K562 (cell line): ENCODE measurements around the gene NFATC4.

Source experiments
- ASH1L ChIP-seq: fragments of 450-650 bp; IDR thresholded peaks from 2 replicates; pipeline ENCODE4 v1.6.1; 2018; ENCODE audit warnings: borderline replicate concordance, mild to moderate bottlenecking, low read depth; ENCODE audit not compliant: partially characterized antibody
- CTCF ChIP-seq, 3 experiments: IDR thresholded peaks in 2 of 3; conservative IDR thresholded peaks in 1 of 3; 2 replicates each; pipeline ENCODE4 v1.5.1; 2011 to 2012; ENCODE audit warnings: low read length in 3 of 3, mild to moderate bottlenecking in 3 of 3, control low read depth in 2 of 3, improper control_type of control experiment in 1 of 3, inconsistent platforms in 1 of 3, low read depth in 1 of 3, mixed read lengths in 1 of 3, moderate library complexity in 1 of 3; ENCODE audit not compliant: insufficient read depth in 2 of 3
- GABPB1 ChIP-seq: sonication (generic); formaldehyde crosslinking; IDR thresholded peaks from 2 replicates; pipeline ENCODE4 v1.8.0; 2022; ENCODE audit warnings: mild to moderate bottlenecking, missing genetic modification reagents
- JUND ChIP-seq, 2 experiments: IDR thresholded peaks; 2 replicates in 1 of 2; 3 replicates in 1 of 2; pipeline ENCODE4 v1.6.1; 2011; ENCODE audit warnings: borderline replicate concordance in 2 of 2, low read depth in 2 of 2, low read length in 2 of 2, improper control_type of control experiment in 1 of 2, missing biosample characterization in 1 of 2, missing genetic modification characterization in 1 of 2, missing genetic modification reagents in 1 of 2
- KDM1A ChIP-seq, 2 experiments: fragments of 450-650 bp; IDR thresholded peaks; 2 replicates each; pipeline ENCODE4 v1.6.1; 2016; ENCODE audit warnings: mild to moderate bottlenecking in 2 of 2
- POLR2AphosphoS5 ChIP-seq: IDR thresholded peaks from 2 replicates; pipeline ENCODE4 v1.6.1; 2011; ENCODE audit warnings: mild to moderate bottlenecking, low read depth, low read length, moderate library complexity; ENCODE audit not compliant: control insufficient read depth, insufficient read depth
- RAD51 ChIP-seq: fragments of 450-650 bp; IDR thresholded peaks from 2 replicates; pipeline ENCODE4 v1.7.1; 2016; ENCODE audit warnings: low read depth, mild to moderate bottlenecking, borderline replicate concordance
- SOX6 ChIP-seq: fragments of 450-650 bp; IDR thresholded peaks from 2 replicates; pipeline ENCODE4 v1.6.1; 2014; ENCODE audit warnings: mild to moderate bottlenecking
- TAL1 ChIP-seq: fragments of 450-650 bp; IDR thresholded peaks from 2 replicates; pipeline ENCODE4 v1.6.1; 2016; ENCODE audit warnings: mild to moderate bottlenecking
- ZBTB40 ChIP-seq, 2 experiments: fragments of 450-650 bp in 1 of 2; sonication (generic) in 1 of 2; formaldehyde crosslinking in 1 of 2; IDR thresholded peaks; 2 replicates each; pipeline versions ENCODE4 v1.7.1 to v1.9.0; 2016 to 2022; ENCODE audit warnings: inconsistent platforms in 1 of 2, mild to moderate bottlenecking in 1 of 2, missing genetic modification reagents in 1 of 2
- ZBTB43 ChIP-seq: sonication (generic); formaldehyde crosslinking; IDR thresholded peaks from 2 replicates; pipeline ENCODE4 v1.8.0; 2023; ENCODE audit warnings: mild to moderate bottlenecking, missing genetic modification reagents
- TF ChIP-seq, protein P1 (sequence below): sonication (generic); formaldehyde crosslinking; IDR thresholded peaks from 2 replicates; pipeline ENCODE4 v1.5.0; 2020; ENCODE audit warnings: missing genetic modification reagents

GRCh38 chr14:24327303-24327702 lies 40.7 kb upstream of the NFATC4 start:
- TF ChIP-seq GABPB1 (CRISPR knock-in tag), result no peak
- TF ChIP-seq CTCF (IDR thresholded peaks at IDR 0.05 in 2 of 3, conservative IDR thresholded peaks at IDR 0.05 in 1 of 3; ENCODE audit: insufficient read depth in 2 of 3, low read depth in 1 of 3, low read length in 3 of 3), result no peak
- no peak for TF ChIP-seq ASH1L
- TF ChIP-seq TAL1, result no peak
- TF ChIP-seq KDM1A (IDR thresholded peaks at IDR 0.05), result no peak
- no peak for TF ChIP-seq ZBTB40 (IDR thresholded peaks at IDR 0.05)
- TF ChIP-seq ZBTB40 (CRISPR knock-in tag; IDR thresholded peaks at IDR 0.05), result no peak
- no peak for TF ChIP-seq SOX6
- no peak for TF ChIP-seq POLR2AphosphoS5
- TF ChIP-seq JUND (IDR thresholded peaks at IDR 0.05; ENCODE audit: borderline replicate concordance, low read depth, low read length), result no peak
- TF ChIP-seq JUND (tag; IDR thresholded peaks at IDR 0.05; ENCODE audit: borderline replicate concordance, low read depth, low read length), result no peak
- TF ChIP-seq, protein P1, sequence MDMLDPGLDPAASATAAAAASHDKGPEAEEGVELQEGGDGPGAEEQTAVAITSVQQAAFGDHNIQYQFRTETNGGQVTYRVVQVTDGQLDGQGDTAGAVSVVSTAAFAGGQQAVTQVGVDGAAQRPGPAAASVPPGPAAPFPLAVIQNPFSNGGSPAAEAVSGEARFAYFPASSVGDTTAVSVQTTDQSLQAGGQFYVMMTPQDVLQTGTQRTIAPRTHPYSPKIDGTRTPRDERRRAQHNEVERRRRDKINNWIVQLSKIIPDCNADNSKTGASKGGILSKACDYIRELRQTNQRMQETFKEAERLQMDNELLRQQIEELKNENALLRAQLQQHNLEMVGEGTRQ (CRISPR knock-in tag), result no peak
- TF ChIP-seq ZBTB43 (CRISPR knock-in tag), result no peak
- no peak for TF ChIP-seq RAD51
